ENCODE data around the gene TBCD.

- TF ChIP-seq, protein P1, sequence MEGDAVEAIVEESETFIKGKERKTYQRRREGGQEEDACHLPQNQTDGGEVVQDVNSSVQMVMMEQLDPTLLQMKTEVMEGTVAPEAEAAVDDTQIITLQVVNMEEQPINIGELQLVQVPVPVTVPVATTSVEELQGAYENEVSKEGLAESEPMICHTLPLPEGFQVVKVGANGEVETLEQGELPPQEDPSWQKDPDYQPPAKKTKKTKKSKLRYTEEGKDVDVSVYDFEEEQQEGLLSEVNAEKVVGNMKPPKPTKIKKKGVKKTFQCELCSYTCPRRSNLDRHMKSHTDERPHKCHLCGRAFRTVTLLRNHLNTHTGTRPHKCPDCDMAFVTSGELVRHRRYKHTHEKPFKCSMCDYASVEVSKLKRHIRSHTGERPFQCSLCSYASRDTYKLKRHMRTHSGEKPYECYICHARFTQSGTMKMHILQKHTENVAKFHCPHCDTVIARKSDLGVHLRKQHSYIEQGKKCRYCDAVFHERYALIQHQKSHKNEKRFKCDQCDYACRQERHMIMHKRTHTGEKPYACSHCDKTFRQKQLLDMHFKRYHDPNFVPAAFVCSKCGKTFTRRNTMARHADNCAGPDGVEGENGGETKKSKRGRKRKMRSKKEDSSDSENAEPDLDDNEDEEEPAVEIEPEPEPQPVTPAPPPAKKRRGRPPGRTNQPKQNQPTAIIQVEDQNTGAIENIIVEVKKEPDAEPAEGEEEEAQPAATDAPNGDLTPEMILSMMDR (IDR thresholded peaks at IDR 0.05), result no peak
- TF ChIP-seq POLR2A (IDR thresholded peaks at IDR 0.05) (no peak), POLR2AphosphoS5 (IDR thresholded peaks at IDR 0.05) (no peak)
Observed at GRCh38 chr17:82943339-82943738, 191.5 kb downstream of the TBCD start.

Measured in breast epithelium (tissue), 3 donors.